ENCODE data around the gene PTPRM.

GRCh38 chr18:7637269-7637668 lies 70.2 kb downstream of the PTPRM start:
- no peak for TF ChIP-seq CTCF (IDR thresholded peaks at IDR 0.05)
- TF ChIP-seq POLR2A (IDR thresholded peaks at IDR 0.05) = no peak
